Measurements from ENCODE around the gene ADAM19.

DNA sequence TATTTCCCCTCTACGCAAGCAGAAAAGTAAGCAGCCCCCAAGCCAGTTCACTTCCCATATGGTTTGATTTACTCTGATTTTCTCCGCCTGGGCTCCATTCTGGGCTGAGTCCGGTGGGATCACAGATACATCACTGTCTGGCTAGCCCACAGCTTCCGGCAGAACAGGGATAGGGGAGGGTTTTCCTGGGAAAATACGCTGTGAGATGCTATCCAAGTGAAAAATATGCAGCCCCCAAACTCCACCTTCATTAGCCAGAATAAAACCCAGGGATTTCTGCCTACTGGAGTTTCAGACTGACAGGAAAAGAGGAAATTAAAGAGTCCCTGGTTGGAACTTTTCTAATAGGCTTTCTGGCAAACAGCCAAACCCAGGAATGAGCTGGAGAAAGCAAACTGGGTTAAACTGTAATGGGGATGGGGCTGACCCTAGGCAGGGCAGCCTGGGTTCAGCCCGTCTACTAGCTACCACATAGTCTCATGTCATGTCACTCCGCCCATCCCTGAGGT, 132.5 kb downstream of the ADAM19 start:
- TF ChIP-seq, protein P1, sequence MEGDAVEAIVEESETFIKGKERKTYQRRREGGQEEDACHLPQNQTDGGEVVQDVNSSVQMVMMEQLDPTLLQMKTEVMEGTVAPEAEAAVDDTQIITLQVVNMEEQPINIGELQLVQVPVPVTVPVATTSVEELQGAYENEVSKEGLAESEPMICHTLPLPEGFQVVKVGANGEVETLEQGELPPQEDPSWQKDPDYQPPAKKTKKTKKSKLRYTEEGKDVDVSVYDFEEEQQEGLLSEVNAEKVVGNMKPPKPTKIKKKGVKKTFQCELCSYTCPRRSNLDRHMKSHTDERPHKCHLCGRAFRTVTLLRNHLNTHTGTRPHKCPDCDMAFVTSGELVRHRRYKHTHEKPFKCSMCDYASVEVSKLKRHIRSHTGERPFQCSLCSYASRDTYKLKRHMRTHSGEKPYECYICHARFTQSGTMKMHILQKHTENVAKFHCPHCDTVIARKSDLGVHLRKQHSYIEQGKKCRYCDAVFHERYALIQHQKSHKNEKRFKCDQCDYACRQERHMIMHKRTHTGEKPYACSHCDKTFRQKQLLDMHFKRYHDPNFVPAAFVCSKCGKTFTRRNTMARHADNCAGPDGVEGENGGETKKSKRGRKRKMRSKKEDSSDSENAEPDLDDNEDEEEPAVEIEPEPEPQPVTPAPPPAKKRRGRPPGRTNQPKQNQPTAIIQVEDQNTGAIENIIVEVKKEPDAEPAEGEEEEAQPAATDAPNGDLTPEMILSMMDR (IDR thresholded peaks at IDR 0.05), result no peak
- no peak for TF ChIP-seq ZFX (IDR thresholded peaks at IDR 0.05; ENCODE audit: borderline replicate concordance)

Data from 22Rv1 (cell line).